LNCAP (cell line): ENCODE measurements around the gene ADGRB3.

Experiments used
- TF ChIP-seq, protein P1 (sequence below): fragments of 450-650 bp; IDR thresholded peaks from 2 replicates; pipeline ENCODE4 v1.5.1; 2017; ENCODE audit warnings: mild to moderate bottlenecking

Gene ADGRB3

DNA sequence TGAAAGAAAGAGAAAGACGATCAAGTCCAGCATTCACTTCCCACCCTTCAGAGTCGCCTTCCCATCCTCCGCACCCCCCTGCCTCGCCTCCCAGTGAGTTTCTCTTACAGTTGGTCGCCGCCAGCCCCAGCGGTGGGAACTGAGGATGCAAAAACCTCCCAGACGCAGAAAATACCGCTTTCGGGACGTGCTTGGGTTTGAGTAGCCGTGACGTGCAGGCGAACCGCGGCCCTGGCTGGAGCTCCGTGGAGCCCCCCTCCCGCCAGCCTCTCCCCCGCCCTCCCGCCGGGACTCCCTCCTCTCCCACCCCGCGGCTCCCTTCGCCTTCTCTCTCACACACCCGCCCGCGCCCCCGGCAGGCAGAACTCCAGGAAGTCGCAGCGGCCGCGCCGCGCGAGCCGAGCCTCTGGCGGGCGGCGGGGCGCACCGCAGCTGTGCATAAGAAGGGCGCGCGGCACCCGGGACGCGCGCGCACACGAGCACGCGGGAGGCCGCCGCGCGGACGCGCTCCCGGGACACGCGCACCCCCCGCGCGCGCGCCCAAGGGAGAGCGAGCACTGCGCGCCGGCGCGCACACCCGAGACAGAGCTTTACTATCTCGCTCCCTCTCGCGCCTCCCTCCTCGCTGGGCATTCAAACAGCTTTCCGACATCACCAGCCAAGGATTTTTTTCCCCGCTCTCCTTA is at the start of gene ADGRB3:
Gene ADGRB3, plus strand, starts transcription at position 557 of the 686 bp plus-strand sequence. CDS start 3,394 bp downstream, outside the sequence.
- TF ChIP-seq, protein P1, sequence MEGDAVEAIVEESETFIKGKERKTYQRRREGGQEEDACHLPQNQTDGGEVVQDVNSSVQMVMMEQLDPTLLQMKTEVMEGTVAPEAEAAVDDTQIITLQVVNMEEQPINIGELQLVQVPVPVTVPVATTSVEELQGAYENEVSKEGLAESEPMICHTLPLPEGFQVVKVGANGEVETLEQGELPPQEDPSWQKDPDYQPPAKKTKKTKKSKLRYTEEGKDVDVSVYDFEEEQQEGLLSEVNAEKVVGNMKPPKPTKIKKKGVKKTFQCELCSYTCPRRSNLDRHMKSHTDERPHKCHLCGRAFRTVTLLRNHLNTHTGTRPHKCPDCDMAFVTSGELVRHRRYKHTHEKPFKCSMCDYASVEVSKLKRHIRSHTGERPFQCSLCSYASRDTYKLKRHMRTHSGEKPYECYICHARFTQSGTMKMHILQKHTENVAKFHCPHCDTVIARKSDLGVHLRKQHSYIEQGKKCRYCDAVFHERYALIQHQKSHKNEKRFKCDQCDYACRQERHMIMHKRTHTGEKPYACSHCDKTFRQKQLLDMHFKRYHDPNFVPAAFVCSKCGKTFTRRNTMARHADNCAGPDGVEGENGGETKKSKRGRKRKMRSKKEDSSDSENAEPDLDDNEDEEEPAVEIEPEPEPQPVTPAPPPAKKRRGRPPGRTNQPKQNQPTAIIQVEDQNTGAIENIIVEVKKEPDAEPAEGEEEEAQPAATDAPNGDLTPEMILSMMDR, result no peak

DNA sequence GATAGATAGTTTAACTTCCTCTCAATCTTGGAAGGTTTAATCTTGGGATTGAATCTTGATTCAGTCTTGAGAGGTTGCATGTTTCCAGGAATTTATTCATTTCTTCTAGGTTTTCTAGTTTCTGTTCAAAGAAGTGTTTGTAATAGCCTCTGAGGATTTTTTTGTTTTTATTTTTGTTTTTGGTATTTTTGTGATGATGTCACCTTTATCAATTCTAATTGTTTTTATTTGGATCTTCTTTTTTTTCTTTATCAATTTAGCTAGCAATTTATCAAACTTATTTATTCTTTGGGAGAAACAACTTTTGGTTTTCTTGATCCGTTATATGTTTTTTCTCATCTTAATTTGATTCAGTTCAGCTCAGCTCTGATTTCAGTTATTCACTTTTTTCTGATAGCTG is 41.5 kb upstream of the ADGRB3 start:
- TF ChIP-seq, protein P1, result no peak

DNA sequence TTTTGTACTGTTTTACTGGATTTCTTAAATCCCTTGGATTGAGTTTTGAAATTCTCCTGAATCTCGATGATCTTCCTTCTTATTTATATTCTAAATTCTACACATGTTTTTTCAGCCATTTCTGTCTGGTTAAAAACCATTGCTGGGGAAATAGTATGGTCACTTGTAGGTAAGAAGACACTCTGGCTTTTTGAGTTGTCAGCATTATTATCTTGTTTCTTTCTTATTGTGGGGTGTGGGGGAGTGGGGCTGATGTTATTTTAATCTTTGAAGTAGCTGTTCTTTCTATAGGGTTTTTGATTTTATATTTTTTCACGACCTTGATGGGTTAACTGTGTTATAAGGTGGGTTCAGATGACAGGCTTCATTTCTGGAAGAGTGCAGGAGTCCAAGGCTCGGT is 37.4 kb upstream of the ADGRB3 start:
- TF ChIP-seq, protein P1, result no peak

DNA sequence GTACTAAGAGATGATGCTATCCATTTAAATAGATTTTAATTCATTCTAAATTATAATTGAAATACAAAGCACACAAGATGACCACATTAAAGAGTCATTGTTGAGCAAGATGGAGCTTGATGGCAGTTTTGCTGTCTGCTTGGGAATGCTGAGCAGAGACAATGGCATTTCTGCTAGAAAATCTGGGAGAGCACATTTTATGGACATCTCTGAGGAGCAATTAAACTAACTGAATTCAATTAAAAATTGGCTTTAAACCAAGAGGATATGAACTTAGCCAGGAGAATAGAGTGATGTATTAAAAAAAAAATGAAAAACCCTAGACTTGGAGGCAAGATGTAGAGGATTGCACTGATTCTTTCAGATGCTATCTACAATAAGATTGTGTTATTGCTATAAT is 19.1 kb upstream of the ADGRB3 start:
- TF ChIP-seq, protein P1, result no peak

DNA sequence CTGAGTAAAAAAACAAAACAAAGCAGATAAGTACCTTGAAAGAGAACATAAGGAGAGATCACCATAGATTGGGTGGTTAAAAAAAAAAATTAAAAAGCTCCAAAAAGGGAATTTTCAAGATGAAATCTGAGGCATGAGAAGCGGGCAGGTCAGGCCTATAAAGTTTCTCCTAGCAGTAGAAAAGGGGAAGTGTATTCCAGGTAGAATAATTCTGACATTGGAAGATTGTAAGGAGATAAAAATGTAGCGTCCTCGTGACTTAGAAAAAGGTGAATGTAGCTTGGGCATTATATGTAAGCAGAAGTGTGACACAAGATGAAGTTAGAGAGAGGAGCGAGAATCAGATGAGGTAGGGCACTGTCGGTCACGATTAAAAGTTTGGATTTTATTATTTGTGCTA is 9.1 kb upstream of the ADGRB3 start:
- TF ChIP-seq, protein P1, result no peak

DNA sequence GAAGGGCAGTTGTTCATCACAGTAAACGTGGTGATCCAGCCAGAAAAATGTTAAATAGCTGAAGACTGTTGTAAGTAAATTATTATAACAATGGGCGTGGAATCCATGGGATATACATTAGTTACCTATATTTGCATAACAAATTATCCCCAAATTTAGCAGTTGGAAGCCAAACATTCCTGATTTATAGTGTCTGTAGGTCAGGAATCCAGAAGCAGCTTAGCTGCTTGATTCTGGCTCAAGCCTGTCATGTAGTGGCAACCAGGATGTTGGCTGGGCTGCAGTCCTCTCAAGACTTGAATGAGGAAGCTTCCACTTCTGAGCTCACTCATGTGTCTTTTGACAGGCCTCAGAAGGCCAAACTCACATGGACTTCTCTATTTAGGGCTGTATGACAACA is 6.9 kb upstream of the ADGRB3 start:
- TF ChIP-seq, protein P1, result no peak

DNA sequence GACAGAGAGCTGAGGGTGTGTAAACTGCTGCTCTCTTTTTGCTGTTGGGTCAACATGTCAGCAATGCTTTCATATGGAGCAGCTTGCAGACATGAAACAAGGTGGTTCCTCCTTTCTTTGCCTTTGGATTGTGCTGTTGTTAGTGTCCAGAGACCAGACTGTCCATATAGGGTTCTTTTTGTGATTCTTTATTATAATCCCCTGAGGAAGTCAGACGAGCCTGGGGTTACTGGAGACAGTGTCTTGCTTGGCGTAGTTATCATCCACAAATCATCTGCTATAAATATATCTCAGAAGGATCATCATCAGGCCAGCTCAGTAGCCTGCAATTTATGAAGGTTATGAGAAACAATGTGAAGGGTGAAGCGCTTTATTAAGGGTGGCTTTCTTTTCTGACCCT is 2.3 kb upstream of the ADGRB3 start:
- TF ChIP-seq, protein P1, result no peak
